HCT116 (cell line): ENCODE measurements around the gene TMEM203. TPM values are rescaled to one million over a fixed set of nuclear protein-coding genes. Genes with fewer than 3 reads are reported as not detected.

Experiments used
- ATAC-seq: fragments of 200-7000 bp; cut with Tn5 transposase; 2 replicates; pipeline ENCODE4 v1.9.1; 2020; ENCODE audit warnings: mild to moderate bottlenecking, moderate library complexity
- BruUV-seq: library from RNA; stranded (reverse); fragments of 400-500 nt; replicated peaks from 2 replicates; lab custom pipeline; 2021; lab: Mats Ljungman, UMichigan
- CTCF ChIA-PET: fragments of 300-600 bp; sonication (Branson Sonifier 250); formaldehyde crosslinking; loops from one replicate; lab custom pipeline; 2021; ENCODE audit warnings: antibody characterized with exemption; lab: Charles Lee
- POLR2A ChIA-PET: fragments of 300-600, 350-600 bp; sonication (Branson Sonifier 250); formaldehyde crosslinking; loops from one replicate; lab custom pipeline; 2021; ENCODE audit warnings: antibody characterized with exemption; lab: Charles Lee
- RAD21 ChIA-PET, 2 experiments: fragments of 300-600 bp; sonication (Branson Sonifier 250); formaldehyde crosslinking; loops; one replicate each; lab custom pipeline; 2023; ENCODE audit warnings: low total read pairs in 2 of 2; ENCODE audit not compliant: uncharacterized antibody in 2 of 2, unreplicated experiment in 2 of 2, low non-redundant PET in 1 of 2; lab: Charles Lee
- DNase-seq: peaks from one replicate; pipeline ENCODE4 v3.0.0-alpha.2; 2010; ENCODE audit warnings: low read depth, low spot score
- H2AFZ ChIP-seq: fragments of 200-600 bp; shearing (Covaris generic), sonication (generic); 2 replicates; pipeline ENCODE4 v1.6.1; 2017; ENCODE audit warnings: low read depth, mixed run types, mixed read lengths, antibody characterized with exemption, low read length; ENCODE audit not compliant: poor library complexity, severe bottlenecking
- H3K27ac ChIP-seq: 2 replicates; pipeline ENCODE4 v1.5.1; 2012; ENCODE audit warnings: low read depth, low read length
- H3K27me3 ChIP-seq: fragments of 200-600 bp; sonication (generic); 2 replicates; pipeline ENCODE4 v1.6.1; 2016; ENCODE audit warnings: mixed run types, low read length, mixed read lengths; ENCODE audit not compliant: insufficient read depth
- H3K36me3 ChIP-seq, 2 experiments: fragments of 200-500 bp in 1 of 2; fragments of 200-600 bp in 1 of 2; sonication (Bioruptor generic) in 1 of 2; sonication (generic) in 1 of 2; 2 replicates each; pipeline versions ENCODE4 v1.5.1 to v1.6.1; 2014 to 2016; ENCODE audit warnings: low read length in 2 of 2, inconsistent platforms in 1 of 2, mixed read lengths in 1 of 2, mixed run types in 1 of 2; ENCODE audit not compliant: insufficient read depth in 2 of 2, control insufficient read depth in 1 of 2
- H3K4me1 ChIP-seq, 2 experiments: fragments of 200-600 bp in 1 of 2; sonication (generic) in 1 of 2; 2 replicates each; pipeline versions ENCODE4 v1.5.1 to v1.6.1; 2012 to 2017; ENCODE audit warnings: low read length in 2 of 2, inconsistent platforms in 1 of 2, mild to moderate bottlenecking in 1 of 2, mixed read lengths in 1 of 2, mixed run types in 1 of 2, moderate library complexity in 1 of 2; ENCODE audit not compliant: insufficient read depth in 2 of 2, control insufficient read depth in 1 of 2
- H3K4me2 ChIP-seq: fragments of 200-600 bp; sonication (generic); 2 replicates; pipeline ENCODE4 v1.6.1; 2017; ENCODE audit warnings: mixed run types, low read length, mixed read lengths
- H3K4me3 ChIP-seq, 2 experiments: fragments of 200-600 bp in 1 of 2; sonication (generic) in 1 of 2; replicated peaks in 1 of 2; 2 replicates each; pipeline ENCODE4 v1.5.1; 2011 to 2016; ENCODE audit warnings: low read length in 2 of 2, control low read depth in 1 of 2, low read depth in 1 of 2, mild to moderate bottlenecking in 1 of 2, mixed read lengths in 1 of 2, mixed run types in 1 of 2
- H3K79me2 ChIP-seq: fragments of 200-600 bp; sonication (generic); 2 replicates; pipeline ENCODE4 v1.6.1; 2017; ENCODE audit warnings: mild to moderate bottlenecking, mixed run types, low read length, moderate library complexity, mixed read lengths; ENCODE audit not compliant: insufficient read depth
- H3K9ac ChIP-seq: fragments of 200-600 bp; sonication (generic); 2 replicates; pipeline ENCODE4 v1.6.1; 2016; ENCODE audit warnings: low read length, mixed read lengths
- H3K9me2 ChIP-seq: fragments of 200-600 bp; sonication (generic), shearing (Covaris generic); 2 replicates; pipeline ENCODE4 v1.6.1; 2017; ENCODE audit warnings: mixed run types, mild to moderate bottlenecking, moderate library complexity; ENCODE audit not compliant: insufficient read depth
- H3K9me3 ChIP-seq, 2 experiments: fragments of 200-500 bp in 1 of 2; fragments of 200-600 bp in 1 of 2; sonication (Bioruptor generic) in 1 of 2; sonication (generic) in 1 of 2; 2 replicates each; pipeline ENCODE4 v1.6.1; 2014 to 2017; ENCODE audit warnings: low read length in 2 of 2, mixed read lengths in 2 of 2, inconsistent platforms in 1 of 2, low read depth in 1 of 2, mild to moderate bottlenecking in 1 of 2, mixed run types in 1 of 2, moderate library complexity in 1 of 2; ENCODE audit not compliant: control insufficient read depth in 1 of 2, insufficient read depth in 1 of 2
- H4K20me1 ChIP-seq: fragments of 200-600 bp; sonication (generic), shearing (Covaris generic); 2 replicates; pipeline ENCODE4 v1.6.1; 2017; ENCODE audit warnings: mixed run types, mild to moderate bottlenecking, moderate library complexity; ENCODE audit not compliant: insufficient read depth
- CBX3 ChIP-seq: IDR thresholded peaks from 2 replicates; pipeline ENCODE4 v1.6.1; 2012; ENCODE audit warnings: low read depth
- EGR1 ChIP-seq: IDR thresholded peaks from 2 replicates; pipeline ENCODE4 v1.6.1; 2012; ENCODE audit warnings: low read depth
- EZH2phosphoT487 ChIP-seq: fragments of 200-600 bp; IDR thresholded peaks from 2 replicates; pipeline ENCODE4 v1.6.1; 2018; ENCODE audit warnings: antibody characterized with exemption, borderline replicate concordance
- FOSL1 ChIP-seq: IDR thresholded peaks from 2 replicates; pipeline ENCODE4 v1.6.1; 2012; ENCODE audit warnings: low read depth
- POLR2A ChIP-seq: IDR thresholded peaks from 2 replicates; pipeline ENCODE4 v1.7.0; 2011; ENCODE audit warnings: borderline replicate concordance; ENCODE audit not compliant: insufficient read depth, insufficient read length; ENCODE audit errors: extremely low read depth
- POLR2AphosphoS5 ChIP-seq: IDR thresholded peaks from 2 replicates; pipeline ENCODE4 v1.6.1; 2011; ENCODE audit warnings: mild to moderate bottlenecking, low read depth, low read length, moderate library complexity
- RAD21 ChIP-seq: IDR thresholded peaks from 2 replicates; pipeline ENCODE4 v1.6.1; 2012; ENCODE audit warnings: low read depth, mild to moderate bottlenecking
- SP1 ChIP-seq: IDR thresholded peaks from 2 replicates; pipeline ENCODE4 v1.6.1; 2012; ENCODE audit warnings: low read depth
- TCF7L2 ChIP-seq: IDR thresholded peaks from 2 replicates; pipeline ENCODE4 v1.7.0; 2011; ENCODE audit warnings: borderline replicate concordance, inconsistent platforms; ENCODE audit not compliant: insufficient read depth, insufficient read length; ENCODE audit errors: extremely low read depth
- YY1 ChIP-seq: IDR thresholded peaks from 2 replicates; pipeline ENCODE4 v1.6.1; 2011; ENCODE audit warnings: low read length, low read depth, moderate library complexity, mild to moderate bottlenecking; ENCODE audit not compliant: insufficient replicate concordance; ENCODE audit errors: extremely low read depth
- ZFX ChIP-seq: fragments of 450-650 bp; IDR thresholded peaks from 2 replicates; pipeline ENCODE4 v1.6.1; 2017
- ZNF274 ChIP-seq: fragments of 200-500 bp; sonication (Bioruptor generic); IDR thresholded peaks from 2 replicates; pipeline ENCODE4 v1.6.1; 2014; ENCODE audit warnings: mild to moderate bottlenecking, low read depth, low read length, inconsistent platforms
- intact Hi-C: fragments of 100-400 bp; cut with micrococcal nuclease; formaldehyde crosslinking; loops from 2 replicates; pipeline ENCODE4 v1.10.0; 2022
- total RNA-seq: library from RNA; stranded (reverse); gene quantifications from one replicate; pipeline ENCODE4 v1.2.1, GENCODE V29; 2021; ENCODE audit not compliant: unreplicated experiment
- TF ChIP-seq, protein P1 (sequence below): IDR thresholded peaks from 2 replicates; pipeline ENCODE4 v1.6.1; 2012
- TF ChIP-seq, protein P2 (sequence below): IDR thresholded peaks from 2 replicates; pipeline ENCODE4 v1.6.1; 2012
- TF ChIP-seq, protein P3 (sequence below): IDR thresholded peaks from 2 replicates; pipeline ENCODE4 v1.6.1; 2011; ENCODE audit warnings: mild to moderate bottlenecking, low read length, moderate library complexity; ENCODE audit not compliant: insufficient replicate concordance; ENCODE audit errors: extremely low read depth

TMEM203 gene
- total RNA-seq, 1 experiment from 2014 or later: 45.0 TPM

- Histone ChIP-seq H3K79me2 (peaks cover 3% of the 10 kb centered on the region; the same call in 1 of the 2 replicates), H3K4me3 (no peak overlapping the region), H3K9me3 (no peaks in the 10 kb centered on the region), H4K20me1 (no peaks in the 10 kb centered on the region), H3K4me2 (no peak overlapping the region), H3K4me1 (peaks cover 0 to 15% of the 10 kb centered on the region in 2 experiments; a peak in 2 of 4 replicates), H3K9me2 (no peaks in the 10 kb centered on the region), H3K9ac (no peak overlapping the region), H3K27me3 (no peaks in the 10 kb centered on the region)
- DNase-seq (no peak), ATAC-seq (no peak)
- POLR2A ChIA-PET: no interaction called here
- RAD21 ChIA-PET: no interaction called here
- TF ChIP-seq SP1 (no peak), ZFX (no peak), CBX3 (no peak), FOSL1 (no peak), POLR2A (no peak), RAD21 (no peak), TCF7L2 (no peak), YY1 (no peak), ZNF274 (no peak), EZH2phosphoT487 (no peak), POLR2AphosphoS5 (no peak), EGR1 (no peak)
- TF ChIP-seq, protein P1, sequence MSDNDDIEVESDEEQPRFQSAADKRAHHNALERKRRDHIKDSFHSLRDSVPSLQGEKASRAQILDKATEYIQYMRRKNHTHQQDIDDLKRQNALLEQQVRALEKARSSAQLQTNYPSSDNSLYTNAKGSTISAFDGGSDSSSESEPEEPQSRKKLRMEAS: no peak
- TF ChIP-seq, protein P2, sequence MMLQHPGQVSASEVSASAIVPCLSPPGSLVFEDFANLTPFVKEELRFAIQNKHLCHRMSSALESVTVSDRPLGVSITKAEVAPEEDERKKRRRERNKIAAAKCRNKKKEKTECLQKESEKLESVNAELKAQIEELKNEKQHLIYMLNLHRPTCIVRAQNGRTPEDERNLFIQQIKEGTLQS: no peak
- TF ChIP-seq, protein P3, sequence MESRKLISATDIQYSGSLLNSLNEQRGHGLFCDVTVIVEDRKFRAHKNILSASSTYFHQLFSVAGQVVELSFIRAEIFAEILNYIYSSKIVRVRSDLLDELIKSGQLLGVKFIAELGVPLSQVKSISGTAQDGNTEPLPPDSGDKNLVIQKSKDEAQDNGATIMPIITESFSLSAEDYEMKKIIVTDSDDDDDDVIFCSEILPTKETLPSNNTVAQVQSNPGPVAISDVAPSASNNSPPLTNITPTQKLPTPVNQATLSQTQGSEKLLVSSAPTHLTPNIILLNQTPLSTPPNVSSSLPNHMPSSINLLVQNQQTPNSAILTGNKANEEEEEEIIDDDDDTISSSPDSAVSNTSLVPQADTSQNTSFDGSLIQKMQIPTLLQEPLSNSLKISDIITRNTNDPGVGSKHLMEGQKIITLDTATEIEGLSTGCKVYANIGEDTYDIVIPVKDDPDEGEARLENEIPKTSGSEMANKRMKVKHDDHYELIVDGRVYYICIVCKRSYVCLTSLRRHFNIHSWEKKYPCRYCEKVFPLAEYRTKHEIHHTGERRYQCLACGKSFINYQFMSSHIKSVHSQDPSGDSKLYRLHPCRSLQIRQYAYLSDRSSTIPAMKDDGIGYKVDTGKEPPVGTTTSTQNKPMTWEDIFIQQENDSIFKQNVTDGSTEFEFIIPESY: no peak
- TF ChIP-seq, all 23 proteins: peak for 0
- BruUV-seq: no TSS peak
- H2AFZ ChIP-seq: no peak overlapping the region
- CTCF ChIA-PET: no interaction called here
- peaks cover 0 to 4% of the 10 kb centered on the region in 2 experiments; a peak in 2 of 4 replicates for H3K36me3 ChIP-seq
- intact Hi-C loops: no loop called here
- H3K27ac ChIP-seq: no peak overlapping the region
These were observed 25.0 kb downstream of the TMEM203 start for GRCh38 chr9:137180491-137180890.
